Stimulated activated CD4-positive, alpha-beta T cell treated with anti-CD3 and anti-CD28 coated beads, Interleukin-15, amount 100 ng/mL, for 1 hour (primary cell): Measurements from ENCODE around the gene IFT81.
"Not testable (repeated sequence)": the region's sequence is repeated elsewhere in the genome, so short reads cannot be mapped to it uniquely, and the experiment has no call there.

ENCODE experiments used
- DNase-seq, 2 donors: peaks; one replicate each; pipeline ENCODE4 v3.0.0-alpha.2; 2020; ENCODE audit warnings: low read depth in 1 of 2, low spot score in 1 of 2

Gene IFT81

DNA sequence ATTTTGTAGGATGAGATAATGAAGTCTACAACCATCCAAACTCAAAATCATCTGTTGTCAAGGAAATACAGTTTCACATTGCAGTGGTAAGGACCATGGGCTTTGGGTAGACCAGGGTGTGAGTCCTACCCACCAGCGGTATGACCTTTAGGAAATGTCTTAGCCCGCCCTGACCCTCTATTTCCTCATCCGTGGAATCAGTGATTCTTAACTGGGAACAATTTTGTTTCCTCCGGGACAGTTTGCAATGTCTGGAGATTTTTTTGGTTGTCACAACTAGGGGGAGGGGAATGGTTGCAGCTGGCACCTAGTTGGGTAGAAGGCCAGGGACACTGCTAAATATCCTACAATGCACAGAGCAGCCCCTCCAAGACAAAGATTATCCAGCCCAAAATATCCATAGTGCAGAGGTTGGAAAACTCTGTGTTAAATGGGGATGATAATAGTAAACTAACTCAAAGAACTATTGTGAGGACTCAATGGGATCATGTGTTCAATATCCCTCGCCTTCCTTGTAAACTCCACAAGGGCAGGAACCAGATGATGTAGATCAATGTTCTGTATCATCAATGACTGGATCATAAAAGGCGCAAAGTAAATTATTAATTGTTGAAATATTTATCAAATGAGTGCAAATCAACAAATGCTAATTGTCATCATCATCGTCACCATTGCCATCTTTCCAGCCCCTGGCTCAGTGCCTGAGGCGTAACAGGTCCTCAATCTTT, 15.7 kb upstream of the IFT81 start:
- no peak for DNase-seq

DNA sequence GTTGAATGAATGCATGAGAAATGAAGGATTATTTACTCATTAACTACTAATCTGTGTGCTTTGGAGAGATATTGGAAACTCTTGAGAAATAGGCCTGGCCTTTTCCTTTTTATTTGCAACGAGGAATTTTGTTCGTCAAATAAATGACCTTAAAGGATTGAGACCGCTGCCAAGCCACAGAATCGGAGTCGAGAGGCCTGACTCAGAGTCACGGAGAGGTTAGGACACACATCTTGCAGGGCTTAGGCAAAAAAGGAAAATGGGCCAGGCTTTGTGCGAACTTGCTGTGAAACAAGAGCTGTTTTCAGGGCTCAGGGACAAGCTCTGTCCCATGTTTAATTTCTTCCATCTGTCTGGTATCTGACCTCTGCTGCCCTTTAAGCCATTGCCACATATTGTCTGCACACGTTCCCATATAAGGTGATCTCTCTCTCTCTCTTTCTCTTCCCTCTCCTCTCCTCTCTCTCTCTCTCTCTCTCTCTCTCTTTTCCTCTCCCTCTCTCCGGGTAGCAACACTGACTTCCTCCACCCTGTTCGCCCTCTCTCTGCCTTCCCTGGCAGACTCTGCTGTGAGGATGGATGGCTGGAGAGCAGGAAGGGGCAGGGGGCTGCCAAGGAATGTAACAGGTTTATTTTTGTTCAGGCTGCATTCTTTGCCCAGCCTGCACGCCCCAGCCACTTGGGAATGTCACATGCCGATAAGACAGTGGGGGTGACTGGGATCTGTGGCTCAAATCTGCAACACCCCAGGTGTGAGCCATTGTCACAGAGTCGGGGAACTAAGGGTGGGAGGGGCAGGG, 14.9 kb upstream of the IFT81 start:
- no peak for DNase-seq

GRCh38 chr12:110109837-110110535, 14.2 kb upstream of the IFT81 start:
- no peak for DNase-seq

DNA sequence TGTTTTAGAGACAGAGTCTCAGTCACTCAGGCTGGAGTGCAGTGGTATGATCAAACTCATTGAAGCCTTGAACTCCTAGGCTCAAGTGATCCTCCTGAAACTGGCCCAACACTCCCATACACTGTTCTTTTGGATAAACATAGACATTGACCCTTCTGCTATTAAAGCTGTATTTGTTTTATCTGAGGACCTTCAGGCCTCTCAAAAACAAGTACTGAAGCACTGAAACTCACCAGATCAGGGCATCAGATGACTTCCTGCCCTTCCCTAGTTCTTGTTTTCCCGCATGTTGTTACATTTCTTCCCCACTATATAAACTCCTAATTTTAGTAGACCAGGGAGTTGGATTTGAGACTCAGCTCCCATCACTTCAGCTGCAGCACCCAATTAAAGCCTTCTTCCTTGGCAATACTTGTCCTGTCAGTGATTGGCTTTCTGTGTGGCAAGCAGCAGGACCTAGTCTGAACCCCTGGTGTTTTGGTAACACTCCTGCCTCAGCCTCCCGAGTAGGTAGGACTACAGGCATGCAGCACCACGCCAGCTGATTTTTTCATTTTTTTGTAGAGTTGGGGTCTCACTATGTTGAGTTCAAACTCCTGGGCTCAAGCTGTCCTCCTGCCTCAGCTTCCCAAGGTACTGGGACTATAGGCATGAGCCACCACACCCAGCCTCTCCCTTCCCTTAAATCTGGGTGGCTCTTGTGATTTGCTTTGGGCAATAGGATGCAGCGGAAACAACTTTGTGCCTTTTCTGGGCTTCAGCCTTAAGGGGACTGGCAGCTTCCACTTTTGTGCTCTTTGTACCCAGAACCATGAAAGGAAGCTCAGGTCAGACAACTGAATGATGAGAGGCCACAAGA, 12.5 kb upstream of the IFT81 start:
- no peak for DNase-seq

- no peak for DNase-seq
These were observed 11.9 kb upstream of the IFT81 start for GRCh38 chr12:110112335-110112660.

DNA sequence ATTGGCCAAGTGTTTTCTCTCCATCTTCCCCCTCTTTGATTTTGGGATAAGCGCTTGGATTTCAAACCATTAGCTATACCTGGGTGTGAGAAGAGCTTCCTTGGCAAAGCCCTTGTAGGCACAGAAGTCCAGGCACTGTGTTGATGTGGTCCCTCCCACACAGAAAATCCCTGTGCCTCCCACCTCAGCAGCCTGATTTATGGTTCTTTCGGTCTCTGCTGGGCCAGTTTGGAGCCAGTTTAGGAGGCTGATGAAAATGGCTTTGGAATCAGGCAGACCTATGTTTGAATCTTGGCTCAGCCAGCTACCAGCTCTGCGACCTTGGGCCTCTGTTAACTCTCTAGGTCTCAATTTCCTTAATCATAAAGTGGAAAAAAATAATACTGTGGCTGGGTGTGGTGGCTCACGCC, 9.6 kb upstream of the IFT81 start:
- no peak for DNase-seq

- no peak for DNase-seq
These were observed 8.5 kb upstream of the IFT81 start for GRCh38 chr12:110115675-110116074.

GRCh38 chr12:110116623-110117022, 7.5 kb upstream of the IFT81 start:
- DNase-seq: no peak

GRCh38 chr12:110117210-110117609, 6.9 kb upstream of the IFT81 start:
- not testable (repeated sequence) for DNase-seq

DNA sequence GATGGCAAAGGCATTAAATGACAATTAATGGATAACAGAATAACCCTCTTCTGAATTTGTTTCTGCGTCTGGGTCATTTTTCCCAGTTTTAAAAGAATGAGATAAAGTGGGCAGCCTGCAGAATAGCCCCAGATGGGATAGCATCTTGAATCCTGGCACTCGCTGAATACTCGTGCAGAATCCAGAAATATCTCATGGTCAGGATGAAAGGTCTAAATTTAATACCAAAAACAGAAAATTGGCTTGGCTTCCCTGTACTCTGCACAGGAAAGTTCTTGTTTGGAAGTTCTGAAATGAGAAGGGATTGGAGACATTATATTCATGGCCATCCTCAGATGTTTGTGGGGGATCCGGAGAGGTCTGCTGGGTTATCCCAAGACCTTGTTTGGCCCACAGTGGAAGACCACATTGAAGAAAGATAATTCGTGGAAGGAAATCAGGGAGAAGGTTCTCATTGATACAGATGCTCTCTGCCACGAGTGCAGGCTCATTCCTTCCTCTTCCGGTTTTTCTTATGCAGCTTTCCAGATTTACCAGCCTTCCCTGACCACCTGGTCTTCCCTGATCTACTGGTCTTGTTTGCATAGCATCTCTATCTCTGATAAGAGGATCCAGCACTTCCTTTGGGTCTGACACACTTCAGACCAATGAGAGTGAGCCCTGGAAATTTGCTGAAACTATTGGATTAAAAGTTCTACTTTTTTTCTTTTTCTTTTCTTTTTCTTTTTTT, 6.0 kb upstream of the IFT81 start:
- no peak for DNase-seq

GRCh38 chr12:110122929-110123328, 1.2 kb upstream of the IFT81 start:
- no peak for DNase-seq

- DNase-seq: peak in 1 of 2 donors; percentile 93
These were observed 263 bp upstream of the IFT81 start for GRCh38 chr12:110123919-110124268.

GRCh38 chr12:110126557-110126956, 2.4 kb downstream of the IFT81 start:
- no peak for DNase-seq

- DNase-seq: no peak
These were observed 10.7 kb downstream of the IFT81 start for GRCh38 chr12:110134691-110135411.

GRCh38 chr12:110135806-110136205, 11.6 kb downstream of the IFT81 start:
- DNase-seq: no peak

GRCh38 chr12:110137786-110138185, 13.6 kb downstream of the IFT81 start:
- DNase-seq: no peak

DNA sequence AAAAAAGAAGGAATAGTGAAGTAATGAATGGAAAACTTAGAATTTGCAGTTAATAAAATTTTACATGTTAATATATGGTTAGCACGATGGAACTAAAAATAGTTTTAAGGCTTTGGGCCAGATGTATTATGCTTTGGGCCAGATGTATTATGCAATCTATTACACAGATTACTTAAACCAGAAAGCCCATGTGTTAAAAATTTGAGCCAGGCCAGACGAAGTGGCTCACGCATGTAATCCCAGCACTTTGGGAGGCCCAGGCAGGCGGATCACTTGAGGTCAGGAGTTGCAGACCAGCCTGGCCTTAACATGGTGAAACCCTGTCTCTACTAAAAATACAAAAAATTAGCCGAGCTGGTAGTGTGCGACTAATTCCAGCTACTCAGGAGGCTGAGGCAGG, 17.2 kb downstream of the IFT81 start:
- DNase-seq: no peak

DNA sequence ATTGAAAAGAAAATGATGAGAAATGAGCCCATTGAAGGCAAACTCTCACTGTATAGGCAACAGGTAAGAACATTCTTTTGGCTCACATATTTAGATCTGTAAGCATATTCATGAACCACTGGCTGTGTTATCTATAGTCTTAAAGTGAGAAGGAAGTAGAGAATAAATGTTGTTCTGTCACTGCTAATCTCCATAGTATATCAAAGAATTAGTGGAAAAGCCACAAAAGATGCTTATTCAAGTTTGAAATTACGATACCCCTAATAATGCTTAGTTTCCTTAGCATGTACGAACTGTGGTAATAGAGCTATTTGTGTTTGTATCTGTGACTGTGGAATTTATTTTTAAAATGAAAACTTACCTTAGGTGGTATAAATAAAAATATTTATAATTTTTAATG, 22.8 kb downstream of the IFT81 start:
- DNase-seq: no peak

DNA sequence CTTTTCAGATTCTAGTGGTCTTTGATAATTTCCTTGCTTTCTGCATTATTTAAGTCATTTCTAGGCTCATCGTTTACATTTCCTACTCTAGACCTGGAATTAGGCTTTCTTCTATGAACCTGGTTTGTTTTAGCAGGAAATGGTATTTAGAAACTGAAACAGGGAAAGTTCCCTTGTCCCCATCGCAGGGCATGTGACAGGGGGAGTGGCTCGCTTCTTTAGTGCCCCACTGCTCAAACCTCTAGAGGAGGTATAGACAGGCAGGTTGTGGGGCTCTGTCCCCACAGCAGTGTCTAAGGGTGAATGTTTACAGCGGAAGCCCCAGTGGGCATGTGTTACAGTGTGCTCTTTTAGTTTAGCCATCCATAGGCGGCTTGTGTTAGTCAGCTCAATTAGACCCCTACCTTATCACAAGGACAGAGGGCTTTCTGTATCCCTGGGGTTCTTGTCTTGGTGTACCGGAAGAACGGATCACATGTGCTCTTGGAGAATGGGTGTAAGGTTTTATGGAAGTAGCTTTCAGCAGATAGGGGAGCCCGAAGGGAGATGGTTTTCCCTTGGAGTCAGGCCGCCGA, 25.0 kb downstream of the IFT81 start:
- no peak for DNase-seq

GRCh38 chr12:110156766-110157165, 32.6 kb downstream of the IFT81 start:
- DNase-seq: no peak
